Liver (tissue), 3 donors: Measurements from ENCODE around the gene CTRB1.

Source experiments
- GABPA ChIP-seq, 2 donors: IDR thresholded peaks in 1 of 2; conservative IDR thresholded peaks in 1 of 2; 2 replicates each; pipeline ENCODE4 v1.6.1; 2016; ENCODE audit warnings: antibody characterized with exemption in 2 of 2, mild to moderate bottlenecking in 1 of 2, moderate library complexity in 1 of 2
- RAD21 ChIP-seq, 2 donors: IDR thresholded peaks; 2 replicates each; pipeline ENCODE4 v1.6.1; 2016; ENCODE audit warnings: antibody characterized with exemption in 2 of 2, mild to moderate bottlenecking in 2 of 2
- SP1 ChIP-seq: IDR thresholded peaks from 2 replicates; pipeline ENCODE4 v1.6.1; 2018; ENCODE audit warnings: antibody characterized with exemption, mild to moderate bottlenecking
- TAF1 ChIP-seq: conservative IDR thresholded peaks from 2 replicates; pipeline ENCODE4 v1.6.1; 2016; ENCODE audit warnings: antibody characterized with exemption, mild to moderate bottlenecking
- YY1 ChIP-seq: IDR thresholded peaks from 2 replicates; pipeline ENCODE4 v1.6.1; 2016; ENCODE audit warnings: antibody characterized with exemption, mild to moderate bottlenecking
- TF ChIP-seq, protein P1 (sequence below): fragments of 150-350 bp; IDR thresholded peaks from 2 replicates; pipeline ENCODE4 v1.5.1; 2017; ENCODE audit warnings: improper control_type of control experiment, low read depth, low read length; ENCODE audit not compliant: missing input control
- TF ChIP-seq, protein P2 (sequence below): IDR thresholded peaks from 2 replicates; pipeline ENCODE4 v1.6.1; 2016; ENCODE audit warnings: antibody characterized with exemption
- donor health status: healthy.
- donor health status: healthy.

DNA sequence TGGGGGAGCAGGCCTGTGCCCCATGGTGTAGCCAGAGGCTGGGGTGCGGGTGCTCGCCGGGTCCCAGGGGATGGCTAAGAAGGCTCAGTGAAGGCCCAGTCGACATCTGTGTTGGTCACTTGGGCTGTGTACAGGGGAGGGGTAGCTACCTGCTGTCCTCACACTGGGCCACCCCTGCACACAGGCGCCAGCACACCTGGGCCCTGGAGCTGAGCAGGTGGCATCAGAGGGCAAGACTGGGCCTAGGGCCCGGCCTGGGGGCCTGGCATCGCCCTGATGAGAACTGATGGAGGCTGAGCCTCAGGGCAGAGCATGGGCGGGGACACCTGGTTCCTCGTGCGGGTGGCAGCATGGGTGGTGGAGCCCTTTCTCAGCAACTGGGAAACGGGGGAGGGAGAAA, 11.0 kb upstream of the CTRB1 start:
- TF ChIP-seq, protein P1, sequence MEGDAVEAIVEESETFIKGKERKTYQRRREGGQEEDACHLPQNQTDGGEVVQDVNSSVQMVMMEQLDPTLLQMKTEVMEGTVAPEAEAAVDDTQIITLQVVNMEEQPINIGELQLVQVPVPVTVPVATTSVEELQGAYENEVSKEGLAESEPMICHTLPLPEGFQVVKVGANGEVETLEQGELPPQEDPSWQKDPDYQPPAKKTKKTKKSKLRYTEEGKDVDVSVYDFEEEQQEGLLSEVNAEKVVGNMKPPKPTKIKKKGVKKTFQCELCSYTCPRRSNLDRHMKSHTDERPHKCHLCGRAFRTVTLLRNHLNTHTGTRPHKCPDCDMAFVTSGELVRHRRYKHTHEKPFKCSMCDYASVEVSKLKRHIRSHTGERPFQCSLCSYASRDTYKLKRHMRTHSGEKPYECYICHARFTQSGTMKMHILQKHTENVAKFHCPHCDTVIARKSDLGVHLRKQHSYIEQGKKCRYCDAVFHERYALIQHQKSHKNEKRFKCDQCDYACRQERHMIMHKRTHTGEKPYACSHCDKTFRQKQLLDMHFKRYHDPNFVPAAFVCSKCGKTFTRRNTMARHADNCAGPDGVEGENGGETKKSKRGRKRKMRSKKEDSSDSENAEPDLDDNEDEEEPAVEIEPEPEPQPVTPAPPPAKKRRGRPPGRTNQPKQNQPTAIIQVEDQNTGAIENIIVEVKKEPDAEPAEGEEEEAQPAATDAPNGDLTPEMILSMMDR, result no peak
- TF ChIP-seq GABPA (IDR thresholded peaks at IDR 0.05 in 1 of 2, conservative IDR thresholded peaks at IDR 0.05 in 1 of 2) (no peak), TAF1 (no peak), RAD21 (IDR thresholded peaks at IDR 0.05) (no peak), YY1 (no peak), SP1 (no peak)
- TF ChIP-seq, protein P2, sequence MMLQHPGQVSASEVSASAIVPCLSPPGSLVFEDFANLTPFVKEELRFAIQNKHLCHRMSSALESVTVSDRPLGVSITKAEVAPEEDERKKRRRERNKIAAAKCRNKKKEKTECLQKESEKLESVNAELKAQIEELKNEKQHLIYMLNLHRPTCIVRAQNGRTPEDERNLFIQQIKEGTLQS, result no peak
